SK-N-SH (cell line): Measurements from ENCODE around the gene WDR6. TPM values are rescaled to one million over a fixed set of nuclear protein-coding genes. Genes with fewer than 3 reads are reported as not detected.

Source experiments
- CTCF ChIA-PET: fragments of 300-600, 350-600 bp; formaldehyde crosslinking; extraction: SDS; loops from one replicate; lab custom pipeline; 2021; lab: Yijun Ruan, JAX
- POLR2A ChIA-PET: fragments of 350-600 bp; sonication (Branson Sonifier 250); formaldehyde crosslinking; extraction: SDS; loops from one replicate; lab custom pipeline; 2020; ENCODE audit warnings: antibody characterized with exemption, inconsistent platforms; lab: Yijun Ruan, JAX
- DNase-seq: peaks from one replicate; pipeline ENCODE4 v3.0.0; 2012
- H2AFZ ChIP-seq: fragments of 200-600 bp; sonication (generic); 2 replicates; pipeline ENCODE4 v1.8.1; 2016; ENCODE audit warnings: antibody characterized with exemption, mild to moderate bottlenecking, low read depth
- H3F3A ChIP-seq: fragments of 200-600 bp; sonication (generic); replicated peaks from 2 replicates; pipeline ENCODE3; 2016; ENCODE audit warnings: antibody characterized with exemption, mild to moderate bottlenecking; ENCODE audit not compliant: insufficient read depth
- H3K27ac ChIP-seq, 2 experiments: fragments of 200-500 bp in 1 of 2; fragments of 200-600 bp in 1 of 2; sonication (Bioruptor generic) in 1 of 2; sonication (generic), shearing (Covaris generic) in 1 of 2; 2 replicates each; pipeline versions ENCODE4 v1.5.1 to v1.6.1; 2014 to 2016; ENCODE audit warnings: low read depth in 2 of 2, inconsistent platforms in 1 of 2, low read length in 1 of 2, mild to moderate bottlenecking in 1 of 2, mixed read lengths in 1 of 2
- H3K27me3 ChIP-seq: fragments of 200-600 bp; sonication (generic), shearing (Covaris generic); 2 replicates; pipeline ENCODE4 v1.6.1; 2016; ENCODE audit warnings: mixed run types; ENCODE audit not compliant: insufficient read depth
- H3K36me3 ChIP-seq, 2 experiments: fragments of 200-500 bp in 1 of 2; fragments of 200-600 bp in 1 of 2; sonication (Bioruptor generic) in 1 of 2; sonication (generic) in 1 of 2; replicated peaks in 1 of 2; 2 replicates each; pipeline versions ENCODE3 to v1.5.1; 2014 to 2016; ENCODE audit warnings: low read length in 1 of 2, mild to moderate bottlenecking in 1 of 2; ENCODE audit not compliant: insufficient read depth in 2 of 2, control insufficient read depth in 1 of 2
- H3K4me1 ChIP-seq, 2 experiments: fragments of 200-500 bp in 1 of 2; fragments of 200-600 bp in 1 of 2; sonication (Bioruptor generic) in 1 of 2; sonication (generic), shearing (Covaris generic) in 1 of 2; 2 replicates each; pipeline versions ENCODE4 v1.5.1 to v1.6.1; 2014 to 2016; ENCODE audit warnings: low read depth in 1 of 2, low read length in 1 of 2, mixed run types in 1 of 2; ENCODE audit not compliant: insufficient read depth in 2 of 2, control insufficient read depth in 1 of 2
- H3K4me2 ChIP-seq: fragments of 200-600 bp; sonication (generic), shearing (Covaris generic); 2 replicates; pipeline ENCODE4 v1.6.1; 2017; ENCODE audit warnings: mixed run types
- H3K4me3 ChIP-seq, 2 experiments: fragments of 200-500 bp in 1 of 2; fragments of 200-600 bp in 1 of 2; sonication (Bioruptor generic) in 1 of 2; sonication (generic), shearing (Covaris generic) in 1 of 2; 2 replicates each; pipeline versions ENCODE4 v1.5.1 to v1.8.1; 2014 to 2016; ENCODE audit warnings: low read depth in 2 of 2, inconsistent platforms in 1 of 2, low read length in 1 of 2, mild to moderate bottlenecking in 1 of 2, mixed read lengths in 1 of 2, moderate library complexity in 1 of 2
- H3K79me2 ChIP-seq: fragments of 200-600 bp; sonication (generic); 2 replicates; pipeline ENCODE4 v1.8.1; 2017; ENCODE audit warnings: mild to moderate bottlenecking; ENCODE audit not compliant: insufficient read depth
- H3K9ac ChIP-seq: fragments of 200-600 bp; sonication (generic); 2 replicates; pipeline ENCODE4 v1.6.1; 2017; ENCODE audit warnings: mixed run types
- H3K9me2 ChIP-seq: fragments of 200-600 bp; sonication (generic); 2 replicates; pipeline ENCODE4 v1.6.1; 2017; ENCODE audit warnings: mixed run types
- H3K9me3 ChIP-seq: fragments of 200-600 bp; sonication (generic); 2 replicates; pipeline ENCODE4 v1.6.1; 2017; ENCODE audit warnings: mixed run types, mild to moderate bottlenecking, moderate library complexity
- H4K20me1 ChIP-seq: fragments of 200-600 bp; sonication (generic); 2 replicates; pipeline ENCODE4 v1.6.1; 2017; ENCODE audit warnings: mild to moderate bottlenecking, mixed run types; ENCODE audit not compliant: insufficient read depth
- ELF1 ChIP-seq: IDR thresholded peaks from 2 replicates; pipeline ENCODE4 v1.4.0; 2012
- EP300 ChIP-seq, 2 experiments: IDR thresholded peaks; 2 replicates each; pipeline versions ENCODE4 v1.4.0 to v1.6.1; 2012; ENCODE audit warnings: borderline replicate concordance in 1 of 2, low read depth in 1 of 2, low read length in 1 of 2
- EZH2phosphoT487 ChIP-seq: fragments of 200-600 bp; sonication (generic); IDR thresholded peaks from 2 replicates; pipeline ENCODE4 v1.6.1; 2017; ENCODE audit warnings: low read depth, mixed run types, mild to moderate bottlenecking, antibody characterized with exemption, moderate library complexity, borderline replicate concordance
- FOSL2 ChIP-seq: IDR thresholded peaks from 2 replicates; pipeline ENCODE4 v1.4.0; 2012; ENCODE audit warnings: low read depth, mild to moderate bottlenecking, moderate library complexity, borderline replicate concordance
- FOXJ3 ChIP-seq: sonication (generic); formaldehyde crosslinking; IDR thresholded peaks from 2 replicates; pipeline ENCODE4 v1.5.1; 2020; ENCODE audit warnings: mild to moderate bottlenecking, missing genetic modification reagents
- FOXM1 ChIP-seq: IDR thresholded peaks from 2 replicates; pipeline ENCODE4 v1.4.0; 2012; ENCODE audit warnings: low read depth, mild to moderate bottlenecking
- IRF3 ChIP-seq: fragments of 150-350 bp; IDR thresholded peaks from 2 replicates; pipeline ENCODE4 v1.6.1; 2016; ENCODE audit warnings: mild to moderate bottlenecking, low read depth, low read length
- JUND ChIP-seq: IDR thresholded peaks from 2 replicates; pipeline ENCODE4 v1.4.0; 2012
- MAX ChIP-seq: IDR thresholded peaks from 2 replicates; pipeline ENCODE4 v1.4.0; 2012; ENCODE audit warnings: low read depth
- MEF2A ChIP-seq: IDR thresholded peaks from 2 replicates; pipeline ENCODE4 v1.4.0; 2012; ENCODE audit warnings: low read depth, borderline replicate concordance
- NFIC ChIP-seq: IDR thresholded peaks from 2 replicates; pipeline ENCODE4 v1.4.0; 2012; ENCODE audit warnings: borderline replicate concordance
- NRF1 ChIP-seq: IDR thresholded peaks from 2 replicates; pipeline ENCODE4 v1.6.1; 2012; ENCODE audit warnings: low read depth, mild to moderate bottlenecking, low read length
- POLR2AphosphoS5 ChIP-seq: IDR thresholded peaks from 2 replicates; pipeline ENCODE4 v1.6.1; 2012; ENCODE audit warnings: low read depth, low read length
- RAD21 ChIP-seq: IDR thresholded peaks from 2 replicates; pipeline ENCODE4 v1.6.1; 2012; ENCODE audit warnings: mild to moderate bottlenecking, low read length
- RCOR1 ChIP-seq: fragments of 150-350 bp; IDR thresholded peaks from 2 replicates; pipeline ENCODE4 v1.6.1; 2017; ENCODE audit warnings: antibody characterized with exemption, low read length
- REST ChIP-seq: IDR thresholded peaks from 2 replicates; pipeline ENCODE4 v1.6.1; 2012; ENCODE audit warnings: mild to moderate bottlenecking, low read depth, low read length, moderate library complexity
- RFX5 ChIP-seq: IDR thresholded peaks from 2 replicates; pipeline ENCODE4 v1.6.1; 2012; ENCODE audit warnings: mild to moderate bottlenecking, improper control_type of control experiment, low read length
- RXRA ChIP-seq: IDR thresholded peaks from 2 replicates; pipeline ENCODE4 v1.4.0; 2012; ENCODE audit warnings: low read depth, mild to moderate bottlenecking, borderline replicate concordance
- TAF1 ChIP-seq: IDR thresholded peaks from 2 replicates; pipeline ENCODE4 v1.6.1; 2012; ENCODE audit warnings: low read depth, mild to moderate bottlenecking, low read length, moderate library complexity, borderline replicate concordance
- TCF12 ChIP-seq: IDR thresholded peaks from 2 replicates; pipeline ENCODE4 v1.4.0; 2012
- TEAD4 ChIP-seq: IDR thresholded peaks from 2 replicates; pipeline ENCODE4 v1.4.0; 2012; ENCODE audit warnings: mild to moderate bottlenecking, borderline replicate concordance; ENCODE audit not compliant: insufficient read depth
- USF1 ChIP-seq: IDR thresholded peaks from 2 replicates; pipeline ENCODE4 v1.4.0; 2012; ENCODE audit warnings: low read depth, borderline replicate concordance
- USF2 ChIP-seq: fragments of 150-350 bp; IDR thresholded peaks from 2 replicates; pipeline ENCODE4 v1.6.1; 2017; ENCODE audit warnings: antibody characterized with exemption, low read length, low read depth, borderline replicate concordance
- YY1 ChIP-seq: IDR thresholded peaks from 2 replicates; pipeline ENCODE4 v1.4.0; 2012; ENCODE audit warnings: low read depth, mild to moderate bottlenecking
- ZBTB33 ChIP-seq: IDR thresholded peaks from 2 replicates; pipeline ENCODE4 v1.4.0; 2012; ENCODE audit warnings: low read depth, borderline replicate concordance
- WGBS: methylation state at CpG from one replicate; pipeline ENCODE4 v1.1.6; 2017; ENCODE audit warnings: low lambda C conversion rate; 5-methylcytosine and 5-hydroxymethylcytosine counted together
- polyA plus RNA-seq, 3 experiments: library from polyadenylated mRNA; depleted of rRNA; stranded (reverse); fragments of >200 nt; gene quantifications; 2 replicates each; pipeline ENCODE4 v1.2.3, GENCODE V29; 2012

WDR6 gene
- polyA plus RNA-seq, 1 of the 3 experiments (the other 2 are of a cell fraction): 230 TPM

GRCh38 chr3:49021213-49021812 lies 14.1 kb downstream of the WDR6 start:
- peak overlapping the region; percentile 99 for H3K9ac ChIP-seq
- peaks cover 0 to 38% of the 10 kb centered on the region in 2 experiments; a peak in 1 of 4 replicates for H3K4me1 ChIP-seq
- no peaks in the 10 kb centered on the region for H3K27me3 ChIP-seq
- H3K9me3 ChIP-seq: no peaks in the 10 kb centered on the region
- peaks cover 30 to 33% of the 10 kb centered on the region in 2 experiments for H3K36me3 ChIP-seq
- peak overlapping the region; percentile 97 for H3K4me2 ChIP-seq
- H2AFZ ChIP-seq: peak overlapping the region; percentile 92
- H3K9me2 ChIP-seq: no peaks in the 10 kb centered on the region
- peak overlapping the region; percentile 87 to 94 for H3K4me3 ChIP-seq
- WGBS: 0% methylated on average over 14 of the region's 60 CpGs
- ChIA-PET POLR2A (interaction anchor here (0.7 to 4.6 kb wide), 12 partner anchors 7 to 337 kb away, joined by 3 to 80 read pairs (median 4); partner anchors contain the start of genes GPX1, IMPDH2, IP6K2 and PRKAR2A), CTCF (interaction anchor here (0.8 to 14.2 kb wide), 22 partner anchors 9 to 428 kb away, joined by 3 to 114 read pairs (median 5); partner anchors contain the start of genes KLHDC8B, LAMB2, P4HTM and QRICH1)
- peak overlapping the region; percentile 99 for H3K27ac ChIP-seq
- peak; percentile 97 for DNase-seq
- H3F3A ChIP-seq: peaks cover 38% of the 10 kb centered on the region
- H3K79me2 ChIP-seq: peaks cover 74% of the 10 kb centered on the region
- no peaks in the 10 kb centered on the region for H4K20me1 ChIP-seq
- no peak; the same call in 1 of the 2 replicates for TF ChIP-seq TCF12
- TF ChIP-seq MEF2A: no peak
- no peak for TF ChIP-seq USF2
- TF ChIP-seq ELF1: peak; percentile 69
- TF ChIP-seq EP300 (IDR thresholded peaks at IDR 0.05; ENCODE audit: borderline replicate concordance in 1 of 2, low read depth in 1 of 2, low read length in 1 of 2): no peak
- peak; percentile 68; the same call in 1 of the 2 replicates for TF ChIP-seq REST
- no peak for TF ChIP-seq FOXJ3 (CRISPR knock-in tag)
- TF ChIP-seq TAF1: peak; percentile 98
- no peak for TF ChIP-seq RXRA
- TF ChIP-seq MAX: peak; percentile 72
- TF ChIP-seq RCOR1: no peak
- TF ChIP-seq EZH2phosphoT487: no peak
- TF ChIP-seq IRF3: 0 out of 2 replicates have a peak, but pooled peaks have one; percentile 7
- no peak for TF ChIP-seq FOSL2
- no peak for TF ChIP-seq JUND
- TF ChIP-seq USF1: no peak
- TF ChIP-seq TEAD4: no peak
- peak; percentile 29; the same call in 1 of the 2 replicates for TF ChIP-seq YY1
- TF ChIP-seq POLR2AphosphoS5: peak; percentile 100
- TF ChIP-seq RAD21: no peak
- no peak for TF ChIP-seq NRF1
- TF ChIP-seq ZBTB33: no peak
- TF ChIP-seq FOXM1: 0 out of 2 replicates have a peak, but pooled peaks have one; percentile 12
- no peak for TF ChIP-seq NFIC
- TF ChIP-seq RFX5: peak; percentile 56; the same call in 1 of the 2 replicates
